Keratinocyte (primary cell): Measurements from ENCODE around the gene ATRX.

Experiments used
- EZH2 ChIP-seq: IDR thresholded peaks from one replicate; pipeline ENCODE4 v1.6.1; 2012; ENCODE audit warnings: inconsistent platforms, mild to moderate bottlenecking, low read length, moderate library complexity
- TF ChIP-seq, protein P1 (sequence below), 3 experiments: IDR thresholded peaks in 1 of 3; conservative IDR thresholded peaks in 1 of 3; optimal IDR thresholded peaks in 1 of 3; 2 replicates in 2 of 3; 3 replicates in 1 of 3; pipeline versions ENCODE3 to v1.5.1; 2011; ENCODE audit warnings: low read length in 3 of 3, mild to moderate bottlenecking in 3 of 3, moderate library complexity in 2 of 3, control low read depth in 1 of 3, inconsistent platforms in 1 of 3; ENCODE audit not compliant: insufficient read depth in 2 of 3; ENCODE audit errors: extremely low read depth in 1 of 3

DNA sequence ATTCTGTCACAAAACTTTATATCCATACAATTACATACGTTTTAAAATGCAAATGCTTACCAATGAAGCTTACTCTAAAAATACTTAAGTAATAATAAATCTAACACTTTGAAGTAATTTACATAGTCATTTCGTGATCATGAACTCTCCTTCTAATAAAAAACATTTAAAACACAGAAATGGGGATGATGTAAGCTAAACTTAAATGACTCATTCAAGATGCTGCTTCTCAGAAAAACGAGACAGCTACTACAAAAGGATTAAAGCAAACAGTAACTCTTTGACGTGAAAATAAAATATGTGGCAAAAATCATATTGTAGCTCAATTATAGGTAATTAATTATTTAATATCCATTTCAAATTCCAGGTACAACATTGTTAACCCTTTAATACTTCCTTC lies 190.2 kb downstream of the ATRX start:
- TF ChIP-seq, protein P1, sequence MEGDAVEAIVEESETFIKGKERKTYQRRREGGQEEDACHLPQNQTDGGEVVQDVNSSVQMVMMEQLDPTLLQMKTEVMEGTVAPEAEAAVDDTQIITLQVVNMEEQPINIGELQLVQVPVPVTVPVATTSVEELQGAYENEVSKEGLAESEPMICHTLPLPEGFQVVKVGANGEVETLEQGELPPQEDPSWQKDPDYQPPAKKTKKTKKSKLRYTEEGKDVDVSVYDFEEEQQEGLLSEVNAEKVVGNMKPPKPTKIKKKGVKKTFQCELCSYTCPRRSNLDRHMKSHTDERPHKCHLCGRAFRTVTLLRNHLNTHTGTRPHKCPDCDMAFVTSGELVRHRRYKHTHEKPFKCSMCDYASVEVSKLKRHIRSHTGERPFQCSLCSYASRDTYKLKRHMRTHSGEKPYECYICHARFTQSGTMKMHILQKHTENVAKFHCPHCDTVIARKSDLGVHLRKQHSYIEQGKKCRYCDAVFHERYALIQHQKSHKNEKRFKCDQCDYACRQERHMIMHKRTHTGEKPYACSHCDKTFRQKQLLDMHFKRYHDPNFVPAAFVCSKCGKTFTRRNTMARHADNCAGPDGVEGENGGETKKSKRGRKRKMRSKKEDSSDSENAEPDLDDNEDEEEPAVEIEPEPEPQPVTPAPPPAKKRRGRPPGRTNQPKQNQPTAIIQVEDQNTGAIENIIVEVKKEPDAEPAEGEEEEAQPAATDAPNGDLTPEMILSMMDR (optimal IDR thresholded peaks at IDR 0.05 in 1 of 3, IDR thresholded peaks at IDR 0.05 in 1 of 3, conservative IDR thresholded peaks at IDR 0.05 in 1 of 3; ENCODE audit: extremely low read depth in 1 of 3, insufficient read depth in 2 of 3, low read length in 3 of 3): no peak
- TF ChIP-seq EZH2: no peak
